NCI-H510A treated with DMSO at 0.1 percent for 48 hours (cell line): ENCODE measurements around the gene ERCC5.

ENCODE experiments used
- DNase-seq: peaks from one replicate; lab custom pipeline; 2025; lab: John Stamatoyannopoulos, UW

ERCC5 gene

GRCh38 chr13:102845289-102845629 is 573 bp upstream of the ERCC5 start:
- no peak for DNase-seq

GRCh38 chr13:102846261-102847015 is 606 bp downstream of the ERCC5 start:
- DNase-seq: peak; percentile 18

GRCh38 chr13:102847272-102848234 is 1.7 kb downstream of the ERCC5 start:
- peak; percentile 6 for DNase-seq

GRCh38 chr13:102848956-102849355 is 3.1 kb downstream of the ERCC5 start:
- no peak for DNase-seq

GRCh38 chr13:102852556-102852955 is 6.7 kb downstream of the ERCC5 start:
- no peak for DNase-seq

- DNase-seq: no peak
These were observed 8.8 kb downstream of the ERCC5 start for GRCh38 chr13:102854675-102855074.

GRCh38 chr13:102856557-102856956 is 10.7 kb downstream of the ERCC5 start:
- no peak for DNase-seq

- no peak for DNase-seq
These were observed 16.9 kb downstream of the ERCC5 start for GRCh38 chr13:102862624-102863210.

- DNase-seq: no peak
These were observed 17.8 kb downstream of the ERCC5 start for GRCh38 chr13:102863590-102863989.

- no peak for DNase-seq
These were observed 22.6 kb downstream of the ERCC5 start for GRCh38 chr13:102868366-102868936.

- DNase-seq: no peak
These were observed 24.3 kb downstream of the ERCC5 start for GRCh38 chr13:102869948-102870676.

GRCh38 chr13:102870677-102871415 is 25.0 kb downstream of the ERCC5 start:
- DNase-seq: peak; percentile 34

- no peak for DNase-seq
These were observed 26.3 kb downstream of the ERCC5 start for GRCh38 chr13:102872131-102872530.

GRCh38 chr13:102872531-102872930 is 26.7 kb downstream of the ERCC5 start:
- no peak for DNase-seq

- no peak for DNase-seq
These were observed 27.8 kb downstream of the ERCC5 start for GRCh38 chr13:102873653-102874052.

GRCh38 chr13:102875256-102875655 is 29.4 kb downstream of the ERCC5 start:
- no peak for DNase-seq

- no peak for DNase-seq
These were observed 31.5 kb downstream of the ERCC5 start for GRCh38 chr13:102877303-102877702.

GRCh38 chr13:102878481-102878880 is 32.6 kb downstream of the ERCC5 start:
- DNase-seq: no peak

- no peak for DNase-seq
These were observed 34.1 kb downstream of the ERCC5 start for GRCh38 chr13:102879793-102880499.
